D341Med (cell line): ENCODE data around the gene TMEM132C.

Experiments used
- DNase-seq: peaks from one replicate; pipeline ENCODE4 v3.0.0; 2012; ENCODE audit warnings: low spot score

TMEM132C gene

DNA sequence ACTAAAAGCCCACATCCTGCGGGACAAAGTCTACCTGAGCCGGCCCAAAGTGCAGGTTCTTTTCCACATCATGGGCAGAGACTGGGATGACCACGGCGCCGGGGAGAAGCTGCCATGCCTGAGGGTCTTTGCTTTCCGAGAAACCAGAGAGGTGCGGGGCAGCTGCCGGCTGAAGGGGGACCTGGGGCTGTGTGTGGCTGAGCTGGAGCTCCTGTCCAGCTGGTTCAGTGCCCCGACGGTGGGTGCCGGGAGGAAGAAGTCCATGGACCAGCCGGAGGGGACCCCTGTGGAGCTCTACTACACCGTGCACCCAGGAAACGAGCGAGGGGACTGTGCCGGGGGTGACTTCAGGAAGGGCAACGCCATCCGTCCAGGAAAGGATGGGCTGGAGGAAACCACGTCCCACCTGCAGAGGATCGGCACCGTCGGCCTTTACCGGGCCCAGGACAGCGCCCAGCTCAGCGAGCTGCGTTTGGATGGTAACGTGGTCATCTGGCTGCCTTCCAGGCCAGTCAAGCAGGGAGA lies 148.1 kb downstream of the TMEM132C start:
- no peak for DNase-seq

GRCh38 chr12:128418944-128419343 lies 152.0 kb downstream of the TMEM132C start:
- DNase-seq: no peak

- DNase-seq: no peak
Measured at GRCh38 chr12:128420163-128420562, 153.2 kb downstream of the TMEM132C start.

DNA sequence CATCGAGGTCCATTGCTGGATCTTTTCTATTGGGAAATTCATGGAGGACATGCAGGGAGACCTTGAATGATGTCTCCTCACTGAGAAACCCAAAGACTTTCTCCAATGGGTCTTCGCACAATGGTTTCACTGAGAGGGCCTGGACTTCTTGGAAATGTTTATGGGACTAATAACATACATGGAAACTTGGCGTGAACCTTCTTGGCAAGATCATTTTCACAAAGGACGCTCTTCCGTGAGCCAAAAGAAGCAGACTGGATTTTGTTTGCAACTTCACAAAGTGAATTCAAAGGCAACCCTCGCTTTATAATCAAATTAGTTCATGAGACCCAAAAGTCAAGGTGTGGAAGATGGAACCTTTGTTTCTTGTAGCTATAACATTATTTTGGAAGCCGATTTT lies 154.4 kb downstream of the TMEM132C start:
- DNase-seq: no peak

DNA sequence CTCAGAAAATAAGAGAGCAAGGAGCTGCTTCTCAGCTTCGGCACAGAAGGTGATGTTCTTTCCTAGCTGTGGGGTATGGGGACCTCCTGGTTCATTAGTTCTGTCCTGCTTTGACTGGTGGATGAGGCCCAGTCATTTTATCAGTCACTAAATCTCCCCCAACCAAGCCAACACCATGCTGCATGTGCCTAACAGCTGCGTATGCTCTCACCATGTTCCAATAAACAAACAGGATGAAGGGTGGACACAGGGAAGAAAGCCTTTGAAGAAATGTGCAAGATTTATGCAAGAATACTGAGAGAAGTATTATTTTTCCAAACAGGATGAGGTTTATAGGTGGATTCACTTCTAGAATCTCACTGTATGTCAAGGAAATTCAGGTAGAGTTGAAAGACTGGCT lies 156.2 kb downstream of the TMEM132C start:
- DNase-seq: no peak

DNA sequence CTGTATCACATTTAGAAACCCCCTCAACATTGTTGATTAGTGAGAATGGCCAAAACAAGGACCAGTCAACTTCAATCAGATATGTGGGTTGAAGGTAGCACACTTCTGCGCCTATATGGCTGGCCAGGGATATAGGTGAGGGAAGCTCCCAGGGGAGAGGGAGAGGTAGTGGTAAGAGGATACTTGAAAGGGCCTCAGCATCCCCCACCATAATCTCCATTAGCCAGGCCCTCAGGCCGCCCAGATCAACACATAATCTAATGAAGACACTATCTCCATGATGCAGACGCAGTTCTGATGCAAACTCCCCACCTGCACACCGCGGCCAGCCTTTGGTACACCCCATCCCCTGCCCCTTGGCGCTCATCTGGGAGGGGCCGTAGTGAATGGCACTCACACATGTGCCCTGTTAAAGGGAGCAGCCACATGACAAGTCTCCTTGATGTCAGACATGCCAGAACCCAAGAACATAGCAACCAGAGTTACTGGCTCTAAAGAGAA lies 158.0 kb downstream of the TMEM132C start:
- DNase-seq: no peak

DNA sequence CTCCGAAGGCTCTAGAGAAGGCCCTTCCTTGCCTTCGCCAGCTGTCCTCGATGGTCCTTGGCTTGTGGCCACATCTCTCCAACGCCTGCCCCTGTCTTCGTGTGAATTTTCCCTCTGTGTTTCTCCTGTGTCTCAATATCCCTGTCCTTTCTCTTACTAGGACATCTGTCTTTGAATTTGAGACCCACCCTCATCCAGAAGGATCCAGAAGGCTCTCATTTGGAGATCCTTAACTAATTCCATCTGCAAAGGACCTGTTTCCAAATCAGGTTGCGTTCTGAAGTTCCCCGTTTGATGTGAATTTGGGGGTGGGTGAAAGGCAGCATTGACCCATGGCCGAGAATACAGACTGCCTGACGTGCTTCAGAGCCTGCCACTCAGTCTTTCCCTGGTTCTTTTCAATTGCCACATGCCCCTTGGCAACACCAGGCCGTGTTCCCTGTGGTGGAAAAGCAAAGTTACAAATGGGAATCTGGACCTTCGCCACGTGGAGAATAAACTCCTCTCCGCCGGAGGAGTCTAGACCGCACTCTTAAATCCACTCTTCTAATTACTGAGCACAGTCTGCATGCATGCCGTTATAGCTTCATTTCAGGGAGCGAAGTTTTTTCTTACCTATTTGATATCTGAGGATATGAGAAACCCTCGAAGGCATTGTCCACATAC lies 158.8 kb downstream of the TMEM132C start:
- DNase-seq: no peak

DNA sequence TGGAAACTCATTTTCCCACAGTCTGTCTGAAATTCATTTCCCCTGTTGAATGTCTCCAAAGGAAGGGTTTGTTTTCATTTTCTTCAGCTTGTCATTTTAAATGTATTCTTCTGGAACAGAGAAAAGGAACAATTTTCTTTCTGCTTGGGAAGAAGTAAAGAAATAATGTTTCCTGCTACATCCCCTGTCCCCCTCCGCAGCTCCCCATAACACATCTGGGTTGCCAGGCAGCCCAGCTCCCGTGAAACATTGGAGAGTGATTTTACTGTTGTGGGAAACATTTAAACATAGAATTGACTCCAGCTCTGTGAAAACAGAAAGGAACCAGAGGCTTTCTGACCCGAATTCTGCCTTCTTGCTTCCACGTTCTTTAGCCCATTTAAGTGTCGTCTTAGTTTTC lies 159.5 kb downstream of the TMEM132C start:
- DNase-seq: no peak

- DNase-seq: no peak
Measured at GRCh38 chr12:128439796-128440195, 172.8 kb downstream of the TMEM132C start.

DNA sequence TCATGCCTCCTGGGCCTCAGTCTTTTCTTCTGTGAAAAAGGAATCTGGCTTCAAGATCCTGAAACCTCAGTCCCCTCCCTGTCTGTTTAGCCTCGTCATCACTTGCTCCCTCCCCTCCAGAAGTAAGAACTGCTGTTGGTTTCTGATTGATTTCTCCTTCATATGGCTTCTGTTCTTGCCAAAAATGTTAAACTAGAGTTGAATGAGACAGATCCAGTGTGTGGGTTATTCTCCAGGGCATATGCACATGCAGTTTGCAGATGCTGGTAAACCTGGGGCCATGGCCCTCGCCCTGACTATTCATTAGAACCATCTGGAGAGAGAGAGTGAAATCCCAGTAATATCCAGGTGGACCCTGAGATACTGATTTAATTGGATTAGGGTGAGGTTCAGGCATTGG lies 175.1 kb downstream of the TMEM132C start:
- DNase-seq: no peak

- DNase-seq: no peak
Measured at GRCh38 chr12:128444598-128444997, 177.6 kb downstream of the TMEM132C start.

DNA sequence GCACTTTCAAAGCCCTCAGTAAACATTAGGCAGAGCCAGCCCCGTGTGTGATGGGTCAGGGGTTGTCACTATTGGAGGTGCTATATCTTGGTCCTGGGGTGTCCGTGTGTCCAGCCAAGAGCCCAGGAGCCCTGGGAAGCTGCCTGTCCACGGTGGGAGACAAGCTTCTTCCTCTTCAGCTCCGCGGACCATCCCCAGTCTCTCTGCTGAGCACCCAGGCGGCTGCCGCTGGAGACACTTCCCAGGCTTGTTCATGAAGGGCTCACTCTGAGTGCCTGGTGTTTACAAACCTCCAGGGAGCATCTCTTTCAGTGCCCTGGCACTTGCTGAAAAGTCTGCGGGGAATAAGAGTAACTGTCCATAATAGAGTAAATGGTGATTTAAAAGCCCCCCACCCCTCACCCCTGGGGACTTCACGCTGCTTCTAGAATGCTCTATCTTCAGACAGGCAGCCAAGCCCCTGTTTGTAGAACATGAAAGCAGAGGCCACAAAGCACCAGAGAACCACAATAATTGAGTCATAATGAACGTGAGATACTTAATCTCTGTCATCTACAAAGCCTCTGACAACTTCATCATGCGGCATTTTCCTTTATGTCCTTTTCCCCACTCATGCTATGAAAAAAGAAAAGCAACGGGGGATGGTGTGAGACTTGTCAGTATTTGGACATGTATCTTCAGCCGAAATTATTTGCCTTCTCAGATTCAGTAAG lies 178.6 kb downstream of the TMEM132C start:
- DNase-seq: no peak

DNA sequence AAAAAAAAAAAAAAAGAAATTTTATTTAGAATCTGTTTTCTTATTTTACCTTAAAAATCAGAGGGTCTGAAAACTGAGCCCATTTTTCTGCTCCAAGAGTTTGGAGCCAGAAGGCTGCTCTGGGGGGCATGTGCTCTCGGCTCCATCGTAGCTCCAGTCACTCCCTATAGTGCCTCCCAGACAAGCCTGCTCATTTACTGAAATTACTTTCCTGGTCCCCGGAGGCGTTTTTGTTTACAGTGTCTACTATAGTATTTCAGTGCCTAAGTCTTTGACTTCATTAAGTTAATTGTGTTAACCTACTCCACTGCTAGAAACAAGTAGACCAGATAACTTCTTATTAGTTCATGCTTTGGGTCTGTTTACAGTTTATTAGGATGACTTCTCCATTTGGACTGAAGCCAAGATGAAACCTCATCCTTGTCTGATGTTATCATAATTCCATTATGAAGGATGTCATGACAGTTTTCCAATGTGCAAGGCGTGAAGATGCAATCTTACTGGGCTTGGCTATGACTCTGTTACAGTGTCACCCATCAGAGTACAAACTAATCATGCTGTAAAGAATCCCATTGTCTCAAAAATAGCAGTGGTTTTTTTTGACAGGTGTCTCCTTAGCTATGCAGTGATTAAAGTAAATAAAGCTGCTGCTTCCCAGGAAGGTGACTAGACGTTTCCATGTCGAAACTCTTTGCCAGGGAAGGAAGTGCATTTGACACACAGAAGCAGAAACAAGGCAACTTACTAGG lies 182.3 kb downstream of the TMEM132C start:
- DNase-seq: peak; percentile 59

DNA sequence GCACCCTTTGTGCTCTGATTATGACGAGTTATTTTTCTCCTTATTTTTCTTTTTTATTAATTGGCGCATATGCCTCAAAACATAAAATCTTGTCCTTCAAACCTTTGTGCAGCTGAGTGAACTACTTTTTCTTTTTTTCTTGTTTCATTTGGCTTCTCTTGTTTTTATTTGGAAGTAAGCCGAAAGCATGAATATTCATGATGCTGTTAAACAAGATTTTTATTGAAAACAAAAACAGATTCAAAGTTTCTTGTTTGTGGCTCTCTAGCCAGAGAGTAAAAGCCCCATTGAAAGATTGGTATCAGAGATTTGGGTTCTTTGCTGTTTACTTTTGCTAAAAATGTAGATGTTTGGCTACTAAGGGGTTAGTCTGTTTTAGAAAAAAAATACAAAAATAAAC lies 183.8 kb downstream of the TMEM132C start:
- DNase-seq: no peak

GRCh38 chr12:128455851-128456250 lies 188.9 kb downstream of the TMEM132C start:
- no peak for DNase-seq

GRCh38 chr12:128456922-128457321 lies 190.0 kb downstream of the TMEM132C start:
- DNase-seq: no peak

GRCh38 chr12:128458301-128458974 lies 191.5 kb downstream of the TMEM132C start:
- DNase-seq: no peak

- no peak for DNase-seq
Measured at GRCh38 chr12:128459067-128459466, 192.1 kb downstream of the TMEM132C start.

GRCh38 chr12:128463881-128464280 lies 196.9 kb downstream of the TMEM132C start:
- no peak for DNase-seq

DNA sequence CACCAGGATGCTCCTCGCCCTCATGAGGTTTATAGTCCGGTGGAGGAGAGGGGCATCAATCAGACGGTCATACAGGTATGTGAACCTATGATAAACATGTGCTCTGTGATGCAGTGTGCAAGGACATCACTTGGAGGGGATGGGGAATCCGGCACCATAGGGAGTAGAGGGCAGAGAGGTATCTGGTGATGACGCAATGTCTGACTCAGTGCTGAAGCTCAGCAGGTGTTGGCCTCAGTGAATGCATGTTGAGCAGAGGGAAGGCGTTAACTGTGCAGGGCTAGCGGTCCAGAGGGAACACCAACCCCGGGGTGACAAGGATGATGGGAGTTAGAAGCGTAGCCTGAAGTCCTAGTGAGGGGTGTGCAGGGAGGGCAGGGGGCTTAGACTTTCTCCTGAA lies 200.9 kb downstream of the TMEM132C start:
- no peak for DNase-seq

- DNase-seq: no peak
Measured at GRCh38 chr12:128468926-128469325, 202.0 kb downstream of the TMEM132C start.

DNA sequence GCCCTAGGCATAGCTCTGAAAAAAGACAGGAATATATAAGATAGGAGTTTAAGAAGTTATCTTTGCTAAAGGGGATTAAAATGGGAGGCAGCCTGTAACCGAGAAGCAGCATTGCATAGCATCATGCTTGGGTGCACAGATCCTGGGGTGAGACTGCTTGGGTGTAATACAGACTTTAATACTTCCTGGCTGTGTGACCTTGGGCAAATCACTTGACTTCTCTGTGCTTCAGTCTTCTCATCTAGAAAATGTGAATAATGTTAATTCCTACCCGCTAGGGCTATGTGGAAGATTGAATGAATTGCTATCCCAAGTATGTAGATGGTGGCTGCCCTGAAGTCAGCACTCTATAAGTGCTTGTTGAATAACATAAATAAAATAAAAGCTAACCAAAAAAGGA lies 204.5 kb downstream of the TMEM132C start:
- DNase-seq: no peak
